Heart right ventricle (tissue), 16 donors: ENCODE data around the gene HDAC10. TPM values are rescaled to one million over a fixed set of nuclear protein-coding genes. Genes with fewer than 3 reads are reported as not detected.

ENCODE experiments used
- ATAC-seq, 8 donors: fragments of 200-7000 bp; cut with Tn5 transposase; one replicate each; pipeline ENCODE4 v1.9.1; 2020; ENCODE audit warnings: mild to moderate bottlenecking in 8 of 8, moderate library complexity in 8 of 8, moderate number of reproducible peaks in 1 of 8
- DNase-seq, 2 donors: peaks; one replicate each; pipeline ENCODE4 v3.0.0-alpha.2; 2020
- H3K27ac ChIP-seq, 10 donors: fragments of 200-600 bp; sonication (generic) in 2 of 10; one replicate each; pipeline versions ENCODE4 v1.5.0 to v1.8.0; 2020 to 2022; ENCODE audit warnings: mild to moderate bottlenecking in 3 of 10
- H3K27me3 ChIP-seq, 7 donors: fragments of 200-600 bp; one replicate each; pipeline ENCODE4 v1.8.0; 2021 to 2022; ENCODE audit warnings: mild to moderate bottlenecking in 2 of 7
- H3K36me3 ChIP-seq, 9 donors: fragments of 200-600 bp; sonication (generic) in 1 of 9; one replicate each; pipeline versions ENCODE4 v1.5.0 to v1.8.0; 2020 to 2022; ENCODE audit warnings: mild to moderate bottlenecking in 2 of 9
- H3K4me1 ChIP-seq, 9 donors: fragments of 200-600 bp; sonication (generic) in 1 of 9; one replicate each; pipeline versions ENCODE4 v1.5.0 to v1.8.0; 2020 to 2022; ENCODE audit warnings: mild to moderate bottlenecking in 4 of 9
- H3K4me3 ChIP-seq, 10 donors: fragments of 200-600 bp; sonication (generic) in 2 of 10; one replicate each; pipeline versions ENCODE4 v1.5.0 to v1.8.0; 2020 to 2022; ENCODE audit warnings: mild to moderate bottlenecking in 7 of 10, moderate library complexity in 2 of 10
- H3K9me3 ChIP-seq, 11 donors: fragments of 200-600 bp in 10 of 11; sonication (generic) in 2 of 11; one replicate each; pipeline versions ENCODE4 v1.5.0 to v1.8.0; 2013 to 2022; ENCODE audit warnings: mild to moderate bottlenecking in 2 of 11, control low read depth in 1 of 11, moderate library complexity in 1 of 11
- CTCF ChIP-seq, 9 donors: fragments of 200-600 bp; sonication (generic) in 2 of 9; IDR thresholded peaks; one replicate each; pipeline versions ENCODE4 v1.5.0 to v1.8.0; 2021 to 2022; ENCODE audit warnings: antibody characterized with exemption in 9 of 9, mild to moderate bottlenecking in 5 of 9, moderate library complexity in 1 of 9
- WGBS, 2 donors: extraction: QIAGEN DNeasy Blood & Tissue Kit; methylation state at CpG; one replicate each; pipeline ENCODE4 v1.1.7; 2013; ENCODE audit warnings: inconsistent platforms in 1 of 2; 5-methylcytosine and 5-hydroxymethylcytosine counted together
- intact Hi-C, 10 donors: fragments of 100-400 bp; cut with DNase I; formaldehyde crosslinking; loops; one replicate each; pipeline versions ENCODE4 v1.11.1 to v1.14.2; 2022
- polyA plus RNA-seq, 2 donors: library from polyadenylated mRNA; stranded (reverse); fragments of 200-250 nt; gene quantifications; one replicate each; pipeline ENCODE4 v1.2.3, GENCODE V29; 2013
- total RNA-seq, 10 donors: library from RNA; stranded (reverse); fragmentation: NEBNext Ultra II Directional in 3 of 10; extraction: Animal tissue kit (Norgen Biotek cat#: 25700) in 3 of 10; gene quantifications; one replicate each; pipeline versions ENCODE4 v1.2.1 to v1.2.4, GENCODE V29; 2021 to 2023
- donor health status: Arrhythmogenic right ventricular cardiomyopathy.
- donor health status: ischemic (EF 13 %, LVEDD 7.1; RV severe dilation, severe dysfunction).
- donor health status: healthy with polysubstance abuse.
- donor health status: DM: no; HTN: yes; CAD: no.
- donor health status: DM: no; HTN: no; CAD: no.
- donor health status: ischemic (EF 25% LVEDD 6.9; RV normal size, moderate dysfunction).
- donor health status: ischemic (EF 25% LVEDD 5.7; RV mildly dilated, moderate dysfunction).
- donor health status: healthy.
- donor health status: DM: yes; HTN: yes; CAD: no.
- donor health status: Ischemic cardiomyopathy.
- donor health status: ischemic (EF 35%, LVEDD 5.7; RV mildly dilated, moderate dysfunction).
- donor health status: nonischemic (EF 11% LVEDD 7.7; RV severe dilation, severe dysfunction).
- donor health status: DM: yes; HTN: yes; CAD: no.
- donor health status: PGD.
- donor health status: ischemic (EF 29% LVEDD 5.4; RV normal size, mild dysfunction).
- donor health status: nonischemic (EF 23%, LVEDD 6.1; RV moderate dilation, normal function).

Gene HDAC10
- total and polyA plus RNA-seq, 12 donors = 7.1 to 20.3 (median 10.3) TPM

- H3K27ac ChIP-seq = peak within 1 kb of the TSS; percentile 64 to 87 (median 84)
Measured at GRCh38 chr22:50269970-50270665, 19.1 kb upstream of the HDAC10 start, which contains the start of gene MAPK11. MAPK11 (minus strand) TSS chr22:50270380; CDS start chr22:50270292, 88 bp downstream.

GRCh38 chr22:50269573-50269969, 18.5 kb upstream of the HDAC10 start:
- H3K36me3 ChIP-seq = peaks cover 0 to 6% (median 0%) of the 10 kb centered on the region in 9 donors

More at GRCh38 chr22:50269970-50270665, 19.1 kb upstream of the HDAC10 start, which contains the start of gene MAPK11:
- Histone ChIP-seq H3K36me3 (peaks cover 0 to 10% (median 2%) of the 10 kb centered on the region in 9 donors), H3K4me1 (peaks cover 19 to 66% (median 53%) of the 10 kb centered on the region in 9 donors), H3K9me3 (no peaks in the 10 kb centered on the region), H3K4me3 (peak within 1 kb of the TSS; percentile 32 to 75 (median 58)), H3K27me3 (peaks cover 0 to 66% (median 0%) of the 10 kb centered on the region in 7 donors)
- peak; percentile 11 to 61 (median 40) for ATAC-seq
- WGBS, 2 donors = 1% methylated on average over 56 to 89 of the region's 92 CpGs
- no peak for TF ChIP-seq CTCF (IDR thresholded peaks at IDR 0.05)
- peak; percentile 74 to 75 for DNase-seq
- intact Hi-C loops = loop anchor here in 4 of 10 donors (2.0 to 5.0 kb wide), 3 partner anchors 37 to 72 kb away; partner anchors contain the start of genes PPP6R2 (in 3 of the 4), DENND6B (in 1 of the 4) and PLXNB2 (in 1 of the 4)

DNA sequence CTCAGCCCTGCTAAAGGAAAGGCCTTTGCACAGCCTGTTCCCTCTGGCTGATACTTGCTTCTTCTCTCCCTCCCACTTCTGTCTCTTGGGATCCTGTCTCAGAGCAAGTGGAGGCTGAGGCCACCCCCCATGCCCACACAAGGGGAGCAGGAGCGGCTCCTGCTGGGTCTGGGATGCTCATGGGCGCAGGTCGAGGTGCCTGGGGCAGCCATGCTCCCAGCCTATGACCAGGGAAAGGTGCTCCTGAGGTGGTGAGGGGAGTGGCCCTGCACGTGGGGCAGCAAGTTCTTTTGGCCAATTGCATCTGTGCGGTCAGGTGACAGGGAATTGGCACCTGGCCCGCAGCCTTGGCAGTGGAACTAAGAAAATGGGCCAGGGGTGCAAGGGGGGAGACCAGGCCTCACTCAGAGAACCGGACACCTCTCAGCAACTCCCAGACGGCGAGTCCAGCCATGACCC, 17.6 kb upstream of the HDAC10 start:
- no peak for TF ChIP-seq CTCF (IDR thresholded peaks at IDR 0.05)
- H3K9me3 ChIP-seq = no peaks in the 10 kb centered on the region
- DNase-seq (no peak), ATAC-seq (no peak)
- no peak overlapping the region for H3K27ac ChIP-seq
- WGBS, 2 donors = 35 to 48% methylated on average over 9 of the region's 9 CpGs
- peaks cover 16 to 59% (median 48%) of the 10 kb centered on the region in 9 donors for H3K4me1 ChIP-seq
- H3K36me3 ChIP-seq = peaks cover 0 to 10% (median 0%) of the 10 kb centered on the region in 9 donors
- peaks cover 0 to 67% (median 0%) of the 10 kb centered on the region in 7 donors for H3K27me3 ChIP-seq
- intact Hi-C loops = no loop called here
- peak overlapping the region in 2 of 10 donors; percentile 58 to 59 for H3K4me3 ChIP-seq

More at GRCh38 chr22:50269573-50269969, 18.5 kb upstream of the HDAC10 start:
- H3K27ac ChIP-seq = peak overlapping the region; percentile 64 to 87 (median 82)
- peak overlapping the region; percentile 32 to 75 (median 58) for H3K4me3 ChIP-seq
- intact Hi-C loops = no loop called here
- no peaks in the 10 kb centered on the region for H3K9me3 ChIP-seq
- H3K27me3 ChIP-seq = peaks cover 0 to 66% (median 0%) of the 10 kb centered on the region in 7 donors
- peaks cover 19 to 66% (median 53%) of the 10 kb centered on the region in 9 donors for H3K4me1 ChIP-seq
- no peak for DNase-seq
- TF ChIP-seq CTCF (IDR thresholded peaks at IDR 0.05) = no peak
- ATAC-seq = peak in 1 of 8 donors; percentile 0
- 10 to 16% methylated on average over 18 of the region's 18 CpGs for WGBS, 2 donors

GRCh38 chr22:50267591-50268390, 16.7 kb upstream of the HDAC10 start:
- peaks cover 0 to 74% (median 0%) of the 10 kb centered on the region in 7 donors for H3K27me3 ChIP-seq
- DNase-seq = peak; percentile 61 to 77
- intact Hi-C loops = no loop called here
- H3K36me3 ChIP-seq = peaks cover 0 to 10% (median 0%) of the 10 kb centered on the region in 9 donors
- no peak overlapping the region for H3K27ac ChIP-seq
- TF ChIP-seq CTCF (IDR thresholded peaks at IDR 0.05) = peak in 5 of 9 donors; percentile 15 to 43 (median 31)
- WGBS, 2 donors = 21 to 31% methylated on average over 67 to 75 of the region's 75 CpGs
- peak in 5 of 8 donors; percentile 17 to 50 (median 33) for ATAC-seq
- H3K9me3 ChIP-seq = no peaks in the 10 kb centered on the region
- peaks cover 16 to 63% (median 49%) of the 10 kb centered on the region in 9 donors for H3K4me1 ChIP-seq
- peak overlapping the region in 8 of 10 donors; percentile 12 to 43 (median 34) for H3K4me3 ChIP-seq
